OCI-LY1 (cell line): ENCODE results near the gene CREG2.

ENCODE experiments used
- CTCF ChIP-seq: fragments of 200-600 bp; sonication (generic), shearing (Covaris generic); IDR thresholded peaks from 2 replicates; pipeline ENCODE4 v1.5.1; 2017; ENCODE audit warnings: mild to moderate bottlenecking, antibody characterized with exemption, low read length, moderate library complexity, mixed read lengths
- EZH2 ChIP-seq: fragments of 200-600 bp; sonication (generic), shearing (Covaris generic); IDR thresholded peaks from 2 replicates; pipeline ENCODE4 v1.8.0; 2017; ENCODE audit warnings: borderline replicate concordance, mixed run types, mild to moderate bottlenecking, antibody characterized with exemption, low read length, moderate library complexity, mixed read lengths

GRCh38 chr2:101310090-101310833 lies 77.0 kb downstream of the CREG2 start:
- TF ChIP-seq CTCF (no peak), EZH2 (no peak)
